ENCODE data around the gene MAGEB10.

Gene MAGEB10

GRCh38 chrX:27840881-27841280 is 33.1 kb downstream of the MAGEB10 start:
- H3K9me3 ChIP-seq (ENCODE audit: control insufficient read depth, insufficient read depth, low read length), result no peaks in the 10 kb centered on the region
- H3K27me3 ChIP-seq (ENCODE audit: control insufficient read depth, insufficient read depth, low read length), result no peaks in the 10 kb centered on the region
- no peak overlapping the region for H3K4me3 ChIP-seq (ENCODE audit: low read depth, low read length)
- no peaks in the 10 kb centered on the region for H3K36me3 ChIP-seq (ENCODE audit: control insufficient read depth, insufficient read depth, low read length)
- H3K4me1 ChIP-seq (ENCODE audit: control insufficient read depth, insufficient read depth, low read length), result no peaks in the 10 kb centered on the region
- no peak overlapping the region for H3K9ac ChIP-seq (ENCODE audit: low read depth, low read length)

- Histone ChIP-seq H3K9ac (ENCODE audit: low read depth, low read length) (no peak overlapping the region), H3K4me1 (ENCODE audit: control insufficient read depth, insufficient read depth, low read length) (no peaks in the 10 kb centered on the region), H3K4me3 (ENCODE audit: low read depth, low read length) (no peak overlapping the region), H3K27me3 (ENCODE audit: control insufficient read depth, insufficient read depth, low read length) (no peaks in the 10 kb centered on the region), H3K9me3 (ENCODE audit: control insufficient read depth, insufficient read depth, low read length) (no peaks in the 10 kb centered on the region), H3K36me3 (ENCODE audit: control insufficient read depth, insufficient read depth, low read length) (no peaks in the 10 kb centered on the region)
These were observed 35.1 kb downstream of the MAGEB10 start for GRCh38 chrX:27842859-27843258.

- Histone ChIP-seq H3K4me3 (ENCODE audit: low read depth, low read length) (no peak overlapping the region), H3K4me1 (ENCODE audit: control insufficient read depth, insufficient read depth, low read length) (no peaks in the 10 kb centered on the region), H3K9me3 (ENCODE audit: control insufficient read depth, insufficient read depth, low read length) (peaks cover 4% of the 10 kb centered on the region), H3K9ac (ENCODE audit: low read depth, low read length) (no peak overlapping the region), H3K36me3 (ENCODE audit: control insufficient read depth, insufficient read depth, low read length) (no peaks in the 10 kb centered on the region), H3K27me3 (ENCODE audit: control insufficient read depth, insufficient read depth, low read length) (peaks cover 21% of the 10 kb centered on the region)
These were observed 52.5 kb downstream of the MAGEB10 start for GRCh38 chrX:27860337-27860736.

GRCh38 chrX:27863809-27864208 is 56.0 kb downstream of the MAGEB10 start:
- Histone ChIP-seq H3K27me3 (ENCODE audit: control insufficient read depth, insufficient read depth, low read length) (peaks cover 23% of the 10 kb centered on the region), H3K9me3 (ENCODE audit: control insufficient read depth, insufficient read depth, low read length) (no peaks in the 10 kb centered on the region), H3K4me1 (ENCODE audit: control insufficient read depth, insufficient read depth, low read length) (no peaks in the 10 kb centered on the region), H3K4me3 (ENCODE audit: low read depth, low read length) (peak overlapping the region; percentile 2), H3K9ac (ENCODE audit: low read depth, low read length) (no peak overlapping the region), H3K36me3 (ENCODE audit: control insufficient read depth, insufficient read depth, low read length) (no peaks in the 10 kb centered on the region)

All from iPS-15b (cell line).